Measurements from ENCODE around the gene RHNO1.
"Not testable (repeated sequence)": the region's sequence is repeated elsewhere in the genome, so short reads cannot be mapped to it uniquely, and the experiment has no call there.

RHNO1 gene

DNA sequence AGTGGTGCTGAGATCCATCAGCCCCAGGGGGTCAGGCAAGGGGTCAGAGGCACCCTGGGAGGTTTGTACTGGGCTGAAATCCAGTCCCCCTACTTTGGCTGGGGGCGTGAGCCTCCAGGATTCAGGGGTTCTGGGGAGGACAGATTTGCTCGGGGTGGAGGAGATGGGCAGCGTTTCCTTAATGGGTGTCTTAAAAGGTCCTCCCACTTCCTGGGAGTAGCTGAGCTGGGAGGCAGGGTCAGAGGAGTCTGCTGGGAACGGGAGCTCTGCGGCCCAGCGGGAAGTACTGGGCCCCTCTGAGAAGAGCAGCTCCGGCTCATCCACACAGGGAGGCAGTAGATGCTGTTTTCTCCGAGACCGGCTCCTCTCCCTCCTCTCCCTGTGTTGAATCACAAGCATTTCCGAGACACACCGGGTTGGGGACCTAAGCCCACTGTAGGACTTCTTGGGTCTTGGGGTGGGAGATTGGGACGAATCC, 18.0 kb upstream of the RHNO1 start:
- no peak for DNase-seq

GRCh38 chr12:2860170-2860569, 16.9 kb upstream of the RHNO1 start:
- no peak for DNase-seq

DNA sequence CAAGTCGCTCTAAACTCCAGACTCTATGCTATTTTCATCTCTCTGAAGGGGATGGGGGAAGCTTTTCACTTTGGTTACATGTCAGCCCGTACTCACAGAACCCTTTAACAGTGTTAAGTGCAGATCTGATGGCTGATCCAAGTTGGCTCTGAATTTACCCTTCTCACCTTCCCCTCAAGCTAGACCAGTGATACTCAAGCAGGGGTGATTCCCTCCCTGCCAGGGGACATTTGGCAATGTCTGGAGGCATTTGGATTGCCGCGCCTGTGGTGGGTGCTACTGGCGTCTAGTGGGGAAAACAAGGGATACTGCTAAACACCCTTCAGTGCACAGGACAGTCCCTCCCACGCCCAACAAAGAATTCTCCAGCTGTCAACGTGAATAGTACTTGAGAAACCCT, 14.1 kb upstream of the RHNO1 start:
- DNase-seq: no peak

GRCh38 chr12:2863402-2863801, 13.6 kb upstream of the RHNO1 start:
- DNase-seq: not testable (repeated sequence)

DNA sequence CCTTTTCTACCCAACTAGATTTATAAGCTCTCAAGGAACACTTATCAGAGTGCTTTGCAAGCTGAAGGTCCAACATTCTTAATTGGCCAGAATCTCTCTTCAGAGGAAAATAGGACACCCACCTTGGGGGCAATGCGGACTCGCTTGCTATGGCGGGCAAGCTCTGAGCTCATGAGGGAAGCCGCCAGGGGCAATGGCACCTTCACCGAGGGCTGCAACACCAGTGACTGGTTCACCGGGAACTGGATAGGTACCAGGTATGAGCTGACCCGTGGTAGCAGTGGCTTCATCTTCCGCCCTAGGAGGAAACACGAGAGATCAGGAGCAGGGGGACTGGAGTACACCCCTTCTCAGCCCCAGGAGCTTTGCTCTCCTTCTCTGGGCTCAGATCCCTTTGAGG, 12.8 kb upstream of the RHNO1 start:
- DNase-seq: no peak

GRCh38 chr12:2868986-2869632, 7.9 kb upstream of the RHNO1 start:
- not testable (repeated sequence) for DNase-seq

DNA sequence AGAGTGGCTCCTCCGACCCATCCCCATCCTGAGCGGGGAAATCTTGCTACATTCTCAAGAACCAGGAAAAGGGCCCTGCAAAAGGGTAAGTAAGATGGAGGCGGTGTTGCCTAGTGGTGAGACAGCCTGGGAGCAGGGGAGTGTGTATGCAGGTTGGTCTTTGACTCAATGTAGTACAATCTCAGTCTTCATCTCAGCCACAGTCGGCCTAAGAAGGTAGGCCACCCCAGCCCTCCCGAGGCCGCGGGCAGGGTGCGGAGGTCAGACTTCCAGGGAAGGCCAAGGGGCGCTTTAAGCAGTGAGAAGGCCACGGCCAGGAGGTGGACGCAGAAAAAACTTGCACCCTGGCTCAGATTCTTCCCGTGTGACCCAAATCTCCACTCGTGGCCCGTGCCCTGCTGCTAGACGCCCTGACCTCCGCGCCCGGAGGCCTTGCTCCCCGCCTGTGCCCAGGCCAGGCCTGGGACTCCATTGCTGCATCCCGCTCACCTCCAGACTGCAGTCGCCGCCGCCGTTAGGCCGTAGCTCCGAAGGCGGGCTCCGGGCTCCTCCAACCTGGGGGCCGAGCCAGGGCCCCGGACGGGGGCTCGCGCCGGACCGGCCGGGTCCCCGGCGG, 484 bp upstream of the RHNO1 start:
- peak in 2 of 51 donors; percentile 32 to 39 for DNase-seq

GRCh38 chr12:2877953-2878732, 1.1 kb downstream of the RHNO1 start:
- DNase-seq: peak in 6 of 51 donors; percentile 6 to 31 (median 14)

DNA sequence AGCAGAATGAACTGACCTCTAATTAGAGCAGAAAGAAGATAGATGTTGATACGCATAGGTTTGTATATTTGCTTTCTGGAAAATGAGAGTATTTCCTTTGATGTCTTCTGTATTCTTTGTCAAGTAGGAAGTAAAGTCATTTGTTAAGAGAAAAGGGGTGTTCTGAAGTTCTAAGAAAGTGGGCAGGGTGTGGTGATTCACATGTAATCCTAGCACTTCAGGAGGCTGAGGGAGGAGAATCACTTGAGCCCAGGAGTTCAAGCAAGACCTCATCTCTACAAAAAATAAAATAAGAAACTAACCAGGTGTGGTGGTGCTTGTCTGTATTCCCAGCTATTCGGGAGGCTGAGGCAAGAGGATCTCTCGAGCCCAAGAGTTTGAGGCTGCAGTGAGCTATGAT, 2.8 kb downstream of the RHNO1 start:
- no peak for DNase-seq

- DNase-seq: no peak
These were observed 7.8 kb downstream of the RHNO1 start for GRCh38 chr12:2884810-2885209.

DNA sequence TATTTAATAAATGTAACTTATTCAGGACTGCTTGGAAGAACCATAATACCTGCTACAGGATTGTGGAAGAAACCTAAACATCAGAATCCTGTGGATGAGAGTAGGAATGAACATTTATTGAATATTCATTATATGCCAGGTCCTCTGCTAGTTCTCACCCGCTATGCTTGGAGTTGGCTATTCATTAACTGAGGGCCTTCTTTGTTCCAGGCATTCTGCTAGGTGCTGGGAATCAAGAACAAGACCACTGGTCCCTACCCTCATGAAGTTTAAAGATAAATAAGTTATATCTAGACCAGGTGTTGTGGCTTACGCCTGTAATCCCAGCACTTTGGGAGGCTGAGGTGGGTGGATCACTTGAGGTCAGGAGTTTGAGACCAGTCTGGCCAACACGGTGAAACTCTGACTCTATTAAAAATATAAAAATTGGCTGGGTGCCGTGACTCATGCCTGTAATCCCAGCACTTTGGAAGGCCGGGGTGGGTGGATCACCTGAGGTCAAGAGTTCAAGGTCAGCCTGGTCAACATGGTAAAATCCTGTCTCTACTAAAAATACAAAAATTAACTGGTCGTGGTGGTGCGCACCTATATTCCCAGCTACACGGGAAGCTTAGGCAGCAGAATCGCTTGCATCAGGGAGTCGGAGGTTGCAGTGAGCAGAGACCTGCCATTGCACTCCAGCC, 9.9 kb downstream of the RHNO1 start:
- DNase-seq: no peak

DNA sequence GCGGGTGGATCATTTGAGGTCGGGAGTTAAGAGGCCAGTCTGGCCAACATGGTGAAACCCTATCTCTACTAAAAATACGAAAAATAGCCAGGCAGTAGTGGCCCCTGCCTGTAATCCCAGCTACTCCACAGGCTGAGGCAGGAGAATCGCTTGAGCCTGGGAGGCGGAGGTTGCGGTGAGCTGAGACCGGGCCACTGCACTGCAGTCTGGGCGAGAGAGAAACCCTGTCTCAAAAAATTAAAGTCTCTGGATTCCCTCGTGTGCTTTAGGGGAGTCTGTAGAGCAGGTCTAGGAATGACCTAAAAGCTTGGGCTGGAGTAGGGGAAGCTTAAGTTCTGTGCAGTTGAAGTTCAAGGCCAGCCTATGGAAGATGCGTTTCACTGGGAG, 13.0 kb downstream of the RHNO1 start:
- no peak for DNase-seq

- peak; percentile 79 to 100 (median 99) for DNase-seq
These were observed 13.6 kb downstream of the RHNO1 start, which contains the start of gene TULP3 for GRCh38 chr12:2890388-2891239. Gene TULP3, plus strand, starts transcription at chr12:2890891. Its CDS starts 57 bp downstream, at chr12:2890948.

GRCh38 chr12:2891240-2892053, 14.4 kb downstream of the RHNO1 start:
- DNase-seq: peak in 37 of 51 donors; percentile 36 to 82 (median 60)

GRCh38 chr12:2892246-2892645, 15.2 kb downstream of the RHNO1 start:
- DNase-seq: no peak

GRCh38 chr12:2893007-2893406, 16.0 kb downstream of the RHNO1 start:
- DNase-seq: no peak

DNA sequence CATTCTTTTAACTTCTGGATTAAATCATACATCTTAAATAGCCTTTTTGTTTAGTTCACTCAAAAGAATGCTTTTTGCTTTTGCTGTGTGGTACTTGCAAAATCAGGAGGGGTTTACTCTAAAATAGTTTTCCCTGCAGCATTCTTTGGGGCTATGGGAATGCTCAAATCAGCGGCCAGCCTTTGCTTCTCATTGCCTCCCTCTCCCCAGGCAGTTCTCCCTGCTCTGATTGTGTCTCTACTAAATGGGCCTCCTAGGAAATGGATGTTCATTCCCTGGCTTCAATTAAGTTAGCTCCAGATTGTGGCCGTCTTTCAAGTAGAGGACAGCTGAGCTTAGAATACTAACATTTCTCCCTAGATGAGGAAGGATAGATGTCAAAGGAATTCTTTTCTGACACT, 18.0 kb downstream of the RHNO1 start:
- peak in 1 of 51 donors; percentile 7 for DNase-seq

DNA sequence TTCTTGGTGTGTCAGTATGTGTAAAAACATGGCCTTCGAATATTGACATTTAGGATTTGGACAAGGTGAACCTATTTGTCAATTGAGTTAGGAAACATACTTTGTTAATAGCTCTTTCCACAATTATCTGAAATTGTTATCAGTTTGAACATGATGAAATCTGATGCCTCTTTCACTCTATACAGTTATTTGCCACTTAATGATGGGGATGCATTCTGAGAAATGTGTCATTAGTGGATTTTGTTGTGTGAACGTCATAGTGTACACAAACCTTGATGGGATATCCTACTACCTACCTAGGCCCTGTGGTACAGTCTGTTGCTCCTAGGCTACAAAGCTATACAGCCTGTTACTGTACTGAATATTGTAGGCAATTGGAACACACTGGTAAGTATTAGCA, 18.5 kb downstream of the RHNO1 start:
- no peak for DNase-seq

- DNase-seq: no peak
These were observed 20.4 kb downstream of the RHNO1 start for GRCh38 chr12:2897418-2897817.

GRCh38 chr12:2900642-2901041, 23.6 kb downstream of the RHNO1 start:
- no peak for DNase-seq
